ENCODE results near the gene SLC37A1.

Gene SLC37A1

GRCh38 chr21:42580076-42580792 is 66.6 kb downstream of the SLC37A1 start:
- no peak for DNase-seq

GRCh38 chr21:42580793-42581321 is 67.2 kb downstream of the SLC37A1 start:
- no peak for DNase-seq

GRCh38 chr21:42581336-42581992 is 67.8 kb downstream of the SLC37A1 start:
- DNase-seq = no peak

- no peak for DNase-seq
These were observed 68.5 kb downstream of the SLC37A1 start for GRCh38 chr21:42581993-42582786.

- no peak for DNase-seq
These were observed 69.3 kb downstream of the SLC37A1 start for GRCh38 chr21:42582787-42583476.

- DNase-seq = no peak
These were observed 70.0 kb downstream of the SLC37A1 start for GRCh38 chr21:42583477-42584295.

- DNase-seq = no peak
These were observed 70.6 kb downstream of the SLC37A1 start for GRCh38 chr21:42584296-42584641.

- no peak for DNase-seq
These were observed 72.2 kb downstream of the SLC37A1 start for GRCh38 chr21:42585881-42586280.

- DNase-seq = no peak
These were observed 72.8 kb downstream of the SLC37A1 start for GRCh38 chr21:42586406-42586805.

- no peak for DNase-seq
These were observed 73.4 kb downstream of the SLC37A1 start for GRCh38 chr21:42587036-42587435.

GRCh38 chr21:42590431-42591131 is 76.9 kb downstream of the SLC37A1 start:
- DNase-seq = no peak

GRCh38 chr21:42591170-42591869 is 77.7 kb downstream of the SLC37A1 start:
- no peak for DNase-seq

GRCh38 chr21:42592156-42592820 is 78.6 kb downstream of the SLC37A1 start:
- no peak for DNase-seq

- DNase-seq = peak; percentile 79
These were observed 79.6 kb downstream of the SLC37A1 start for GRCh38 chr21:42593007-42593814.

GRCh38 chr21:42594616-42595282 is 81.1 kb downstream of the SLC37A1 start:
- DNase-seq = no peak

GRCh38 chr21:42595283-42596187 is 81.9 kb downstream of the SLC37A1 start:
- no peak for DNase-seq

GRCh38 chr21:42596657-42597056 is 83.0 kb downstream of the SLC37A1 start:
- no peak for DNase-seq
